Measurements from ENCODE around the gene PCID2.

- TF ChIP-seq GATA3 (IDR thresholded peaks at IDR 0.05; ENCODE audit: low read depth, low read length) = no peak
- TF ChIP-seq GATA2 (IDR thresholded peaks at IDR 0.05; ENCODE audit: low read depth, low read length) = no peak
Observed at GRCh38 chr13:113141601-113141970, 66.9 kb downstream of the PCID2 start.

All from SH-SY5Y (cell line).